GM12872 (cell line): Measurements from ENCODE around the gene RAMACL.

Experiments used
- CTCF ChIP-seq: IDR thresholded peaks from 3 replicates; pipeline ENCODE4 v1.5.1; 2011; ENCODE audit warnings: low read depth, mild to moderate bottlenecking, low read length, moderate library complexity; ENCODE audit not compliant: insufficient read depth

RAMACL gene

GRCh38 chr6:166614589-166614988 lies 28.1 kb upstream of the RAMACL start:
- TF ChIP-seq CTCF = no peak

- TF ChIP-seq CTCF = no peak
Measured at GRCh38 chr6:166614171-166614583, 27.7 kb upstream of the RAMACL start.

GRCh38 chr6:166613027-166613426 lies 26.5 kb upstream of the RAMACL start:
- no peak for TF ChIP-seq CTCF

- no peak for TF ChIP-seq CTCF
Measured at GRCh38 chr6:166612471-166612881, 26.0 kb upstream of the RAMACL start.

GRCh38 chr6:166611631-166612030 lies 25.2 kb upstream of the RAMACL start:
- TF ChIP-seq CTCF = no peak

GRCh38 chr6:166610069-166610468 lies 23.6 kb upstream of the RAMACL start:
- no peak for TF ChIP-seq CTCF

GRCh38 chr6:166608774-166609173 lies 22.3 kb upstream of the RAMACL start:
- no peak for TF ChIP-seq CTCF

GRCh38 chr6:166605752-166606151 lies 19.3 kb upstream of the RAMACL start:
- TF ChIP-seq CTCF = no peak
